NCI-H1105 (cell line): Measurements from ENCODE around the gene GPR25.

ENCODE experiments used
- DNase-seq: peaks from one replicate; lab custom pipeline; 2025; lab: John Stamatoyannopoulos, UW

The GPR25 gene

DNA sequence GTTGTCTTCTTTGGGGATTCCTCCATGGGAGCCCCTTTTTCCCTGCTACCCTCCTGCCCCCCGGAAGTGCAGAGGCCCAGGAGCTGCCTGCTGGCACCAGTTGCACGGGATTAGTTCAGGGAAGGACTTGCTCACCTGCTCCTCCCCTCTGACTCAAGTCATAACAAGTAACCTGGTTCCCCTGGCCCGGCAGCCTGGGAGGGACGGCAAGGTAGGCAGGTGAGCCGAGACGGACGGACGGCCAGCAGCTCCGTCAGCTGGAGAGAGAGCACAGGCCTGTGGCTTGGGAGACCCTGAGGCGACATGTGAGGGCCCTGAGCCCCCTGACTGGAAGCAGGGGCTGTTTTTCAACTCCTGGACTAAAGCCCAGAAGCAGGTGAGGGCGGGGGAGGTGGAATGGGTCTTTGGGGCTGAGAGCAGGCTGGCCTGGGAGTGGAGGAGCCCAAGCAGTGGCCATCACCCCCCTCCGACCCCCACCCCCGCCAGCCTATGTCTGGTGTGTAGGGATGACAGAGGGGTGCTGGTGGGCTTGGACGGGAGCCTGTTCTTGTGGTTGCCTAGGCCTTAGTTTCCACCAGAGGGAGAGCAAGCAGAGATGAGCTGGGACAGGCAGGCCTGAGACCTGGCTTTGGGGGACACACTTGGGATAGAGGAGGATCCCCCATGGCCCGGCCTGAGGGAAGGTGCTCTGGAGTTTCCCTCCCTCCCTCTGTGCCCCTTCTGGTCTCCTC lies 22.1 kb downstream of the GPR25 start, which contains the start of gene INAVA:
INAVA (plus strand) TSS at position 189 of the 731 bp plus-strand sequence. CDS start 3,501 bp downstream, outside the sequence.
- peak; percentile 18 for DNase-seq

DNA sequence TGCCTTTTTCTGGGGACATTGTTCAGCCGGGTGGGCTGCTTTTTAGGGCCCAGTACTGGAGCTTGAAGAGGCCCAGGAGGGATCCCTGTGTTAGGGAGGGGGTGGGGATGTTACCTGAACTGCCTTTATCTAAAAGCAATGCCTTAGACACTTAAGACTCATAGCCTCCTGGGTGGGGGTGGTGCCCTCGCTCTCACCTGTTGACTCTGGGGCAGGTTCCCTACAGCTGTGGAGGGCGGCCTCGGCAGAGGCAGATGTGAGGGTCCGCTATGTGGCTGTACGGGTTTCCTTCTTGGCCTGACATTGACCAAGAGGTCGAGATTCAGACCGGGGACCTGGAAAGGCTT lies 22.6 kb downstream of the GPR25 start:
- no peak for DNase-seq

DNA sequence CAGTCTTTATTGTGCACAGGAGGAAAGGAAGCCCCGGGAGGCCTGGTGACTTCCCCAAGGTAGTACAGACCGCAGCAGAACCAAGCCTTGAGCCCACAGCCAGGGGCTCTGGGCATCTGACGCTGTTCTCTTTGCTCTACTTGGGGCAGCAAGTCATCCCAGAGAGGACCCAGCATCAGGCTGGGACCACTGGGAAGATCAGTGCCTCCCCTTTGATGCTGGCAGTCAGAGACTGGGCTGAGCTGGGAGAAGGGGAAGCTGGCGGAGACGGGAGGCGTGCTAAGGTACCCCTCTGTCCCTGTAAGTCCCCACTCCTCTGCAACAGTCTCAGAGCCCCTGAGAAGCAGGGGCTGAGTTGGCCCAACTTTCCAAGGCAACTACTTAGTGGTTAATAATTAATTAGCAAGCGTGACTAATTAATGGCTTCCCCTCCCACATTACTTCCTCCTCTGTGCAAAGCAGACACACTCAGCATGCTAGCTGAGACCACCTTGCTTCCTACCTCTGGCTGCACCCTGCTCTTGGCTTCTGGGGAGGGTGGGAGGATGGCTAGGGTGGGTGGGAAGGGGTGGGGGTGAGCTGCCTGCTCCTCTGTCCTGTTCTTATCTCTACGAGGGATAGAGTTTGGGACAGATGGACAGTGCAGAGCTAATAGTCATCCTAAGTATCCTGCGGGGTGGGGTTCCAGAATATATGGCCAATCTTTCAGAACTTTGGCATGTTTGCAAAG lies 23.2 kb downstream of the GPR25 start:
- no peak for DNase-seq

DNA sequence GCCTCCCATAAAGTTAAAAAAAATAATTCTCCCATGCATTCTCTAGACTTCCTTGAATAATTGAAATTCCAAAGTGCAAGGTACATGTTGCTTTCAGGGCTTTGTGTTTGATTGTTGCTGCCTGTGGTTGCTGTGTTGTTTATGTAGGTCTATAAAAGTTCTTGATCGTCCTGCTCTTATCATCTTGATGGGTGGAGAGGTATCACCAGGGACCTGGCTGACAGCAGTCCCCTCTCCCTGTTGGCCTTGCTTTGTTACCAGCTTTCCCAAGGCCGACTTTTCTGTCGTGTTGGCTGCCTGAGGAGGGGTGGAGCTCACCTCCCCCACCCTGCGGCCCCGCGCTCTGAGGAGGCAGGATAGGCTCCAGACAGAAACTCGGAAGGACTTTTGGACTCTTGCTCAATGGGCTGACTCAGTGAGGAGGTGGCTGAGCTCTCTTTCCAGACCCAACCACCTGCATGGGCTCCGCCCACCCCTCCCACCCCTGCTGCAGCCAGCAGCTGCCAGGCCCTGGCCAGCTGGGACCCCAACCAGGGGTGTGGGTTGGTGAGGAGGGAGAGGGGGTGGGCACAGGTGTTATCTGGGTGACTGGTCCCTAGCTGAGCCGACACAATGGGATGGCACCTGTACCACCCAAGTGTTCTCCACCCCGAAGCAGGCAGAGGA lies 23.9 kb downstream of the GPR25 start:
- no peak for DNase-seq

DNA sequence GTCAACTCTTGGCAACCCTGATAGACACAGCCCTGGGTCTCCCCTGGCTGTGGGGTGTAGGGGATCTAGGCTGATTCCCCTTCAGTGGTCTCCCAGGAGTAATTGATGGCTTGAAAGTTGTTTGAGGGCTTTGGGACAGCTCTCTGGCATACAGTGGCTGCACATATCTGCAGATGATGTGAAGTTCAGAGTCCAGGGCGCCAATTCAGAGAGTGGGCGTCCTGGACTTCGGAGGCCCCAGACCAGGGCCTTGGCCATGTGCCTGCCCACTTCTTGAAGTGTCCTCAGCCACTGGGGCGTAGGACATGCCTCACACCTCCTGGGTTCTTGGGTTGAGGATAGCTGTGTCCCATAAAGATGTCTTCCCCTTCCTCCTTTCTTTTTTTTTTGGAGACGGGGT lies 24.5 kb downstream of the GPR25 start:
- no peak for DNase-seq

DNA sequence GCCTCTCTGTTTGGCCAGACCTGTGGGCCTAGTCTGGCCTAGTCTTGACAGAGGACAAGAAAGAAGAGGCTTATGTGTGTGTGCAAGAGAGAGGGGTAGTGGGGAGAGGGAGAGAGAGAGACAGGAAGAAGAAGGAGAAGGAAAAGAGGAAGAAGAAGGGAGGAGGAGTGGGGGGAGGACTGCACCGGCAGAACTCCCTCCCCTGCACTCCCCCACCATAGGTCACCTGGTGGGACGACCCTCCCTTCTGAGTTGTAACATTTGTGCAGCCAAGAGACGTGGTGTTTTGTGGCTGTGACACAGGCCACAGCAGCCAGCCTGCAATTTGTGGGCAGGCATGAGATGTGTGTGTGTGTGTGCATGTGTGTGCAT lies 26.2 kb downstream of the GPR25 start:
- DNase-seq = no peak

DNA sequence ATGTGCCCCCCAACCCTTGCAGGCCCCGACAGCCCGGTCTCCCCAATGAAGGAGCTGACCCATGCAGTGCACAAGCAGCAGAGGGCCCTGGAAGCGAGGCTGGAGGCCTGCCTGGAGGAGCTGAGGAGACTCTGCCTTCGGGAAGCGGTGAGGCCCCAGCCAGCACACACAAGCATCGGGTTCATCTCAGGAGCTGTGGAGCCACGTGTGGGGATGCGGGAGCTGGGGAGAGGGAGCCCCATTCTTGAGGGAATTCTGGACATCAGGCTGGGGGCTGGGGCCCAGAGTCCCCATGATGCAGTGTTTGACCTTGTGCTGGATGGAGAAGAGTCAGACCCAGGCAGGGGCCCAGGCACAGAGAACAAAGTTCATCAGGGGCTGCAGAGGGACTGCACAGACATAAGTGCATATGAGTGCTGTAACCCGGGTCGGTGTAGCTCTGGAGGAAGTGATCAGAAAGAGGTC lies 26.7 kb downstream of the GPR25 start:
- DNase-seq = no peak

DNA sequence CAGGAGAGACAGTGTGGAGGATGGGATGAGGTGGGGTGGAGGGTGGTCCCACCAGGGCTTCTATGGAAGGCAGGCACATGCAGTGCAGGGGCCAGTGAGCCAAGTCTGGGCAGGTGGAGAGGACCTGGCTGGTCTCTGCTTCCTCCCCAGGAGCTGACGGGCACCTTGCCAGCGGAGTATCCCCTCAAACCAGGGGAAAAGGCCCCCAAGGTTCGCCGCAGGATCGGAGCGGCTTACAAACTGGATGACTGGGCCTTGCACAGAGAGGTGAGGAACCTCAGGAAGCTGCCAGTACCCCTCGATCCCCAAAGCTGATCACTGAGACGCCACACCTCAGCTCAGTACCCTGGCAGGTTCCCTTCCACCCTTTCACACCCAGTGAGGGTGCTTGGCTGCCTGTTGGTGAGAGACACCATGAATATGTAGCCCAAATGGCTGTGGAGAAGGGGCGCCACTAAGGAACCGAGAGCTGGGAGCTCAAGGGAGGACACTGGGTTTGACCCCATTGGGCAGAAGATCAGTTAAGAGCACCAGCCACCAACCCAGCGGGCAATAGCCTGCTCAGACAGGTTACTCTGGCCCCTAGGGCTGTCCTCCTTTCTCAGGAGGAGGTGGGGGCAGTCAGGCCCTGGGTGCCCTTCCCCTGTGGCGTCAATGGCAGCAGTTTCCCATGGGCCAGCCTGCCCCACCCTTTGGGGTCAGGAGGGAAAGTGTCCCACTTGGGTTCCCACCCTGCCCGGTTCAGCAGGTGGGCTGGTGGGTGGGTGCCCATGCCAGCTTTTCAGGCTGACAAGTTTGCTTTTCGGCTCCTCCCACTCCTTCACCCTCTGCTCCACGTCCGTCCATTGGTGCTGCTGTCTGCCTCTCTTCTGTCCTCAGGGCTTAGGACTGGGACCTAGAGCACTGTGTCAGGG lies 27.4 kb downstream of the GPR25 start:
- DNase-seq = no peak

DNA sequence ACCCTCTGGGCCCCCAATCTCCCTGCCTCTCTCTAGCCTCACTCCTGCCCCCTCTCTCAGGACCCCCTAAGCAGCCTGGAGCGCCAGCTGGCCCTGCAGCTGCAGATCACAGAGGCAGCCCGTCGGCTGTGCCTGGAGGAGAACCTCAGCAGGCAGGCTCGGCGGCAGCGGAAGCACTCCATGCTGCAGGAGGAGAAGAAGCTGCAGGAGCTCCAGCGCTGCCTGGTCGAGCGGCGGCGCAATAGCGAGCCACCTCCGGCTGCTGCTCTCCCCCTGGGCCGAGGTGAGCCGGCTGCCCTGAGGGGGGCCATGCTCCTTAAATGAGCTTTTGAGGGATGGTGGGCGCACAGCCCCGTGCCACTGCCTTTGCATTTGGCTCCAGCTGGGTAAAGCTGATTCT lies 28.1 kb downstream of the GPR25 start:
- DNase-seq = no peak

DNA sequence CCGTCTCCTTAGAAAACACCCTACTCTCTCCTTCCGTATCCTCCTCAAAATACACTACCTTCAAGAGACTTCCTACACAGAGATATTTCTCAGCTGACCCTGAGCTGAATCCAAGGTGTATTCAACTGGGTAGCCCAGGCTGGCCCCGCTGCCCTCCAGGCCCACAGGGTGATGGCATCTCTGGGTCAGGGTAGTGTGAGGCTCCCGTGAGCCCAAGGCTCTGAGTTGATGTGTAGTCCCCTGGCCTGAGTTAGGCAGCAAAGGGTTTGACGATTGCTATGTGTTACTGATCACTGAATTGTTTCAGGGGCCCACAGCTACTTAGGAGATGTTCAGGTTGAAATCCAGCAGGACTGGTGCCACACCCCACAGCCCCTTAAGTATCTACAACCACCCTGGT lies 28.6 kb downstream of the GPR25 start:
- no peak for DNase-seq

DNA sequence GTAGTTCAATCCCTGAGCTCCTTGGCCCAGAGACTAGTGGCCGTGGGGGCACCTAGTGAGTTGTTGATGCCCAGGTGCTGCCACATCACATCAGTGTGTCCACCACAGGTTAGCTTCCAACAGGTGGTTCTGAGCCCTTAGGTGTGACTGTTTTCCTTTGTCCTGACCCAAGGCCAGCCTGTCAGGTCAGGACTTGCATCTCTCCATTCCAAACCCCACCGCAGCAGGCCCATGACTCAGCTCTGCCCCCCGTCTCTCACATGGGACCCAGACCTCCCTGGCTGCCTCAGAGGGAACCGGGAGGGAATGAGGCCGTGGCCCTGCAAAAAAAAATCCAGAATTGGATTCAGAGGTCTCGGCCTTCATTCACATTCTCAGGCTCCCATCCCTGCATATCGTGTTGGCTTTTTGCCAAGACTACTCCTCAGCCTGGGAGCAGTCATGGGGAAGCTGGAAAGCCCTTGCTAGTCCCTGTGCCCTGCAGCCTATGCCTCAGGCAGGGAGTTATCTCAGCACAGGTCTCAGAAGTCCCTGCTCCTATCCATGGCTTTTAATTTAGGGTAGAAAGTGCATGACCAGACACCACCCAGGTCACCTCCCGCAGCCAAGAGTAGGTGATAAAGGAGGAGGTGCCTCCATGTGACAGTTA lies 29.1 kb downstream of the GPR25 start:
- peak; percentile 22 for DNase-seq

DNA sequence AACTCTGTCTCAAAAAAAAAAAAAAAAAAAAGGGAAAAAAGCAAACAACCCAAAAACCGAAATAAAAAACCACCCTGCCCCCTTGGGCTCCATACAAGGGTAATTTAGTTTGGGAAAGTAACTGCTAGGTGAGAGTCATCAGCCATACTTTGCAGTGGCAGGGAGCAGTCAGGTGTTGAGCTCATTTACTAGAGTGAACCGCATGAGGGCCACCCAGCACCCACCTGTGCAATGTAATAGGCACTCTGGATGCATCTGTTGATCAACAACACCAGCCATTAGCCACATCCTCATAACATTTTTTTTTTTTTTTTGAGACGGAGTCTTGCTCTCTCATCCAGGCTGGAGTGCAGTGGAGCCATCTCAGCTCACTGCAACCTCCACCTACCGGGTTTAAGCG lies 31.0 kb downstream of the GPR25 start:
- no peak for DNase-seq

DNA sequence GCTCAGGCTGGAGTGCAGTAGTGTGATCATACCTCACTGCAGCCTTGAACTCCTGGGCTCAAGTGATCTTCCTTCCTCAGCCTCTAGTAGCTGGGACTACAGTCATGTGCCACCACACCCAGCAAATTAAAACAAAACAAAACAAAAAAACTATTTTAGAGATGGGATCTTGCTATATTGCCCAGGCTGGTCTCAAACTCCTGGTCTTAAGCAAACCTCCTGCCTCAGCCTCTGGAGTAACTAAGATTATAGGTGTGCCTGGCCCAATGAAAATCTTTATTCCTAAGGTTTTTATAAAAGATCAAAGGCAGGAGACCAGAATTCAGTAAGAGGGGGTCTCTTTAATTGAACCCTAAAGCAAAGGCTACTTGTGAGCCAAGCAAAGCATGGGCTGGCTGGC lies 32.0 kb downstream of the GPR25 start:
- no peak for DNase-seq

DNA sequence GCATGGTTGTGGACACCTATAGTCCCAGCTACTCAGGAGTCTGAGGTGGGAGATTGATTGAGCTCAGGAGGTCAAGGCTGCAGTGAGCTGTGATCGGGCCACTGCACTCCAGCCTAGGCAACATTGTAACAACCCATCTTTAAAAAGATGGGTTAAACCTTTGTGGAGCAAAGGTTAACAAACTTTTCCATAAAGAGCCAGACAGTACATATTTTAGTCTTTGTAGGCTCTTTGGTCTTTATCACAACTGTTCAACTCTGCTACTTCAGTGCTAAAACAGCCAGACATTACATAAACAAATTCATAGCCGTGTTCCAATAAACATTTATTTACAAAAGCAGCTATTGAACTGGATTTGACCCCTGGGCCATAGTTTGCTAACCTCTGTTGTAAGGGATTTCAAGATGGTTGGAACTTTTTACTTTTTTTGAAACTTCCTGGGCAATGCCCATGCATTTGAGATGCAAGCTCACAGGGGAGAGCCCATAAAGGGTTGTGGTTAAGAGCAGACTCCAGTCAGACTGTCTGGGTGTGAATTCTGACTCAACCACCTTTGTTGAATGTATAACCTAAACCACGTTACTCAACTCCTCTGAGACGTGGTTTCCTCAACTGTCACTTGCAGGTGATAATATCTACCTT lies 32.8 kb downstream of the GPR25 start:
- DNase-seq = no peak

DNA sequence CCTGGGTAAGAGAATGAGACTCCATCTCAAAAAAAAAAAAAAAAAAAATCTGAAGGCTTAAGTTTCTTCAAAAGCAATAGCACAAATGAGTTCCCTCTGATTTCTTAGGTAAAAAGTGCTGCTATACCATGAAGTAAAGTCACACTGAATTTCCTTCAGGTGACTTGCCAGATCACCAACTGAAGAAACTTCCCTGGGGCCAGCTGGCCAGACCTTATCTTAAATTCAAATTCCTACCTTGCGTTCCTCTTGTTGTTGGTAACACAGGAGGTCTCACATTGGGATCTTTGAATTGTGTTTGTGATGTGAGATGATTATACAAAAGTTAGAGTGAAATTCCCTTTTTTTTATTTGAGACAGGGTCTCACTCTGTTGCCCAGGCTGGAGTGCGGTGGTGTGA lies 33.7 kb downstream of the GPR25 start:
- DNase-seq = no peak

DNA sequence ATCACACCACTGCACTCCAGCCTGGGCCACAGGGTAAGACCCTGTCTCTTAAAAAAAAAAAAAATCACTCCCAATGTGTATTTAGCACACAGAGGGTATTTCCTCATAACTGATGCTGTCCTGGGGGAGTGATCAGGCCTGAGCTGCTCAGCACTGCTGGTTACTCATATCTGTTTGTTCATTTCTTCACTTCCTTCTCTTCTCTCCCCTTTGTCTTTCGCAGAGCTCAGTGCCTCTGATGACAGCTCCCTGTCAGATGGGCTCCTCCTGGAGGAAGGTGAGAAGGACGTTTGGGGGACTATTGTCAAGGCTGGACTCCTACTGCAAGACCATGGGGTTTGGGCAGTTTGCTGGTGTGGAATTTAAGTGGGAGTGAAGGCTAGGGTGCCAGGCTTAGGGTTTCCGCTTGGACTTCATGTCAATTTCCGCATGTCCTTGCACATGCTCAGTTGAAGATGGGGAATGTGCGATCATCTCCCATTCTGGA lies 34.9 kb downstream of the GPR25 start:
- no peak for DNase-seq

DNA sequence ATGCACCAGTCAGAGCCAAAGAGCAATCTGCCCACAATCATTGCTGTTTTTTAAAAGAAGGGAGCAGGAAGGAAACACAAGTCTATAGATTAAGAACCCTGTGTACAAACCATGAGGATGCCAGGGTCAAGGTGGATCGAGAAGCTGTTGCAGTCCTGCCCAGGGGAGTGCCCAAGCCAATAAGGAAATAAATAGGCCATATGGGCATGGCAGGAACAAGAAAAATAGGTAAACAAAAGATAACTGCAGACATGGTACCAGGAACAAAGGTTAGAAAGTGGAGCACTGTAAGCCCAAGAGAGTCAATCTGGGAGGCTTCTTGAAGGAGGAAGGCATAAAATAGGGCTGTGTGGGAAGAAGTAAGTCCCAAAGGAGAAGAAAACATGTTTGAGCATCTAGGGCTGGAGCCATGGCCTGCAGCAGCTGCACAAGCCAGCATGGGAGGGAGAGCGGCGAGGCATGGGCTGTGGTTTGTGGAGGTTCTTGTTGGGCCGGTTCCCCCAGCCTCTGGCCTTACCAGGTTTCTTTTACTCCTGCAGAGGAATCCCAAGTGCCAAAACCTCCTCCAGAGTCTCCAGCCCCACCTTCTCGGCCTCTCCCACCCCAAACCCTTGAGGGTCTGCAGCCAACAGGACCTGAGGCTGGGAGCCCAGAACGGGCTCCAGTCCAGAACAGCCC lies 35.5 kb downstream of the GPR25 start:
- DNase-seq = no peak

DNA sequence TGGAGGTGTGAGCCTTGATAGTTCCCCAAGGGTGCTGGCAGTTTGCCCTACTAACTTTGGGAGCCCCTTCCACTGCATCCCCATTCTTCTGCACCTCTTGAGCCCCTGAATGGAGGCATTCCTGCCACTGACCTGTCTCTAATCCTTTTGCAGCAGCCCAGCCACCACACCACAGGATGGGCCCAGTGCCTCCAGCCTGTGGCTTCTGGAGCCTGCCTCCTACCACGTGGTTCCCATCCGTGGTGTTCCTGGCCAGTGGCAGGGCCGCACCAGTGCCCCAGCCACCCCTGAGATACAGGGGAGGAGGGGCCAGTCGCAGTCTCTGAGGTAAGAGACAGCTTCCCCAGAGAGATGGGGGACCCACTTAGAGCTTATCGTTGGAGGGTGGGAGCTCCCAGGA lies 36.3 kb downstream of the GPR25 start:
- no peak for DNase-seq

DNA sequence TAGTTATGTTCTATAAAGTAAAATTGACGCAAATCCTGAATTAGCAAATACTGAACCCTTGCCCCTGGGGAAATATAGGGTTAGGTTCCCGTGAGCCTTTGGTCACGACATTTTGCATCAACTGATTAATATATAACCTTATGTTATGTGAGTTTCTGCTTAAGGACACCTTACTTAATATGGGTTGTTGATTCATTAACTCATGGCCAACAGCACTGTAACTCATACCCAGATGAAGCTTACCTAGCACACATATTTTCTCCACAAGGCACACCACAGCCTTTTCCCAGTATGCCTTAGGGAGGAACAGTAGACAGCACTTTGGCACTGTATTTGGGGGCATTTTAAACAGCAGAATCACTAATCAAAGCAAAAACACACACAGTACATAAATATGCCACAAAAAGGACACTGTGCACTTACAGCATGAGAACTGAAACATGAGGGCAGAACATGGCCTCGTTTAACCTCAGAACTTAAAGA lies 37.0 kb downstream of the GPR25 start:
- no peak for DNase-seq

DNA sequence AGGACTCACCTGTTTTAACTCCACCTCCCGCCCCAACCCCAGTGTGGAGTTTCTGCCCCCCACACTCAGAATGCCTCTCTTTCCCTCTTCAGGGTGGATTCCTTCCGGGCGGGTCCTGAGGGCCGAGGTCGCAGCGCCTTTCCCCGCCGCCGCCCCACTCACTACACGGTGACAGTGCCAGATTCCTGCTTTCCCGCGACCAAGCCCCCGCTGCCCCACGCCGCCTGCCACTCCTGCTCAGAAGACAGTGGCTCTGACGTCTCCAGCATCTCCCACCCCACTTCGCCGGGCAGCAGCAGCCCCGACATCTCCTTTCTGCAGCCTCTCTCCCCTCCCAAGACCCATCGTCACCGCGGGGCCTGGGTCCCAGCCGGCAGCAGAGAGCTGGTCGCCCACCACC lies 38.6 kb downstream of the GPR25 start:
- no peak for DNase-seq
